ENCODE measurements around the gene TTLL8. TPM values are rescaled to one million over a fixed set of nuclear protein-coding genes. Genes with fewer than 3 reads are reported as not detected.
A peak's percentile ranks its signal among the peaks of the same experiment; 100 is the strongest.

TTLL8 gene
- total RNA-seq, 2 experiments from 2014 or later: not detected

GRCh38 chr22:50035976-50036724 is 21.9 kb downstream of the TTLL8 start:
- H3K36me3 Mint-ChIP-seq (ENCODE audit: low read depth): no peaks in the 10 kb centered on the region
- no peak overlapping the region for H3K27ac Mint-ChIP-seq
- ChIA-PET POLR2A (no interaction called here), CTCF (no interaction called here)
- no peak for DNase-seq
- H3K27me3 Mint-ChIP-seq: no peaks in the 10 kb centered on the region
- H3K4me3 Mint-ChIP-seq: no peak overlapping the region
- H3K9me3 Mint-ChIP-seq: peaks cover 9% of the 10 kb centered on the region
- peaks cover 6% of the 10 kb centered on the region for H3K4me1 Mint-ChIP-seq

DNA sequence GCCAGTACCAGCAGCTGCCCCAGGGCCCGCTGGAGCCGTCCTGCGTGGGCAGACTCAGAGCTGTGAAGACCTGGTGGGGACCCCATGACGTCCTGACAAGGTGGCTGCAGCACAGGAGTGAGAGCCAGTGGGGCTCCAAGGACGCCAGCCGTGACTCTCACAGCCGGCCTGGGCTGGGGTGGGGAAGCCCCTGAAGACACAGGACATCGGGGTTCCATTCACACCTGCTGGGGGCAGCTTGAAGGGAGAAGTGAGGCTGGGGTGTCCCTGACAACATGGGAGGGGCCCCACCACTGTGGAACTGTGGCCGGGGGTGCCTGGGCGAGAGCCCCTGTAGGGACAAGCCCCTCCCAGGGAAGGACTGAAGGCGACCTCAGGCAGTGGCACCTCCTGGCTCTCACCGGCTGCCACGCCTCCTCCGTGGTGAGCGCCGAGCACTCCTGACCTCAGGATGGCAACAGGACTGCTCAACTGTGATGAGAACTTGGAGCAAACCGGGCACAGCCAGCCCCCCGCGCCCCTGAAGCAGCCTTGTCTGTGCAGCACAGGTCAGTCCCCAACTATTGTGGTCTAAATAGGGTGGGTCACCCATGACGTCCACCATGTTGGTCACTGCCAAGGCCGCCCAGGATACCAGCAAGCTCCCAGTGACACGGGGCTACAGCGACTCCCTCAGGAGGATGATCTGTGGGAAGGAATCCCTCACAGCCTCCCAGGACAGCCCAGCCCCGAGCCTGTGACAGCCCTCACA is 22.8 kb downstream of the TTLL8 start:
- CTCF ChIA-PET: no interaction called here
- POLR2A ChIA-PET: no interaction called here
- DNase-seq: no peak

GRCh38 chr22:50034126-50035081 is 23.7 kb downstream of the TTLL8 start:
- no peaks in the 10 kb centered on the region for H3K27me3 Mint-ChIP-seq
- ChIA-PET POLR2A (interaction anchor here (0.6 kb wide), 1 partner anchor 77 kb away, joined by 5 read pairs; no protein-coding TSS in a partner anchor), CTCF (no interaction called here)
- H3K27ac Mint-ChIP-seq: no peak overlapping the region
- peaks cover 11% of the 10 kb centered on the region for H3K4me1 Mint-ChIP-seq
- H3K36me3 Mint-ChIP-seq (ENCODE audit: low read depth): no peaks in the 10 kb centered on the region
- H3K4me3 Mint-ChIP-seq: no peak overlapping the region
- H3K9me3 Mint-ChIP-seq: peaks cover 8% of the 10 kb centered on the region
- DNase-seq: no peak

More for the DNA sequence above, 22.8 kb downstream of the TTLL8 start:
- H3K9me3 Mint-ChIP-seq: peaks cover 9% of the 10 kb centered on the region
- H3K36me3 Mint-ChIP-seq (ENCODE audit: low read depth): no peaks in the 10 kb centered on the region
- peaks cover 6% of the 10 kb centered on the region for H3K4me1 Mint-ChIP-seq
- H3K27ac Mint-ChIP-seq: no peak overlapping the region
- no peaks in the 10 kb centered on the region for H3K27me3 Mint-ChIP-seq
- no peak overlapping the region for H3K4me3 Mint-ChIP-seq

DNA sequence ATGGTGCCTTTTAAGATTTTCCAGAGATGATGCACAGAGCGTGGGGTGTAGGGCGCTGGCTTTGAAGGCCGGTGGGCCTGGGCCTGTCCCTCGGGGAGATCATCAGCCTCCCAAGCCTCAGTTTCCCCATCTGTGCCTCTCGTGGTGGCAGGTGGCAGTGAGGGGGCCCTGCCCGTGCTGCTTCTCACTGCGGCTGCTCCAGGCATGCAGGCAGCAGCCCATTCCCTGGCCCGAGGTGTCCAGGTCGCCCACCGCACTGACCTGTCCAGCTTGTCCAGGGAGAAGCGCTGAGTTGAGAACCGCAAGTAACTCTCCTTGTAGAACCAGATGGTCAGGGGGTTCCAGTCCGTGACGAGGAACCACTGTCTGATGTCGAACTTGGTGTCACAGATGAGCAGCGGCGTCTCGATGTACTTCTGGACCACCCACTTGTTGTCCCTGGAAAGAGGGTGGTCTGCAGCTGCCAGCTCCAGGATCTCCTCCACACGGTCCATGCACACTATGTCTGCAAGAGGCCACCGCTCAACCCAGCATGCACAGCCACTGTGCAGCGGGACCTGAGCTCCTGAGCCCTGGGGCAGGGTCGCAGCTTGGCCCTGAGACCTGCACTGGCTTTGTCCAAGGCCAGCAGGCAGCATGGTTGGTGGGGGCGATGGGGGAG is 25.0 kb downstream of the TTLL8 start:
- no peak overlapping the region for H3K27ac Mint-ChIP-seq
- DNase-seq: no peak
- H3K36me3 Mint-ChIP-seq (ENCODE audit: low read depth): no peaks in the 10 kb centered on the region
- CTCF ChIA-PET: interaction anchor here (0.7 kb wide), 1 partner anchor 158 kb away, joined by 3 read pairs; no protein-coding TSS in a partner anchor
- peaks cover 12% of the 10 kb centered on the region for H3K4me1 Mint-ChIP-seq
- POLR2A ChIA-PET: no interaction called here
- H3K4me3 Mint-ChIP-seq: no peak overlapping the region
- no peaks in the 10 kb centered on the region for H3K9me3 Mint-ChIP-seq
- H3K27me3 Mint-ChIP-seq: no peaks in the 10 kb centered on the region

DNA sequence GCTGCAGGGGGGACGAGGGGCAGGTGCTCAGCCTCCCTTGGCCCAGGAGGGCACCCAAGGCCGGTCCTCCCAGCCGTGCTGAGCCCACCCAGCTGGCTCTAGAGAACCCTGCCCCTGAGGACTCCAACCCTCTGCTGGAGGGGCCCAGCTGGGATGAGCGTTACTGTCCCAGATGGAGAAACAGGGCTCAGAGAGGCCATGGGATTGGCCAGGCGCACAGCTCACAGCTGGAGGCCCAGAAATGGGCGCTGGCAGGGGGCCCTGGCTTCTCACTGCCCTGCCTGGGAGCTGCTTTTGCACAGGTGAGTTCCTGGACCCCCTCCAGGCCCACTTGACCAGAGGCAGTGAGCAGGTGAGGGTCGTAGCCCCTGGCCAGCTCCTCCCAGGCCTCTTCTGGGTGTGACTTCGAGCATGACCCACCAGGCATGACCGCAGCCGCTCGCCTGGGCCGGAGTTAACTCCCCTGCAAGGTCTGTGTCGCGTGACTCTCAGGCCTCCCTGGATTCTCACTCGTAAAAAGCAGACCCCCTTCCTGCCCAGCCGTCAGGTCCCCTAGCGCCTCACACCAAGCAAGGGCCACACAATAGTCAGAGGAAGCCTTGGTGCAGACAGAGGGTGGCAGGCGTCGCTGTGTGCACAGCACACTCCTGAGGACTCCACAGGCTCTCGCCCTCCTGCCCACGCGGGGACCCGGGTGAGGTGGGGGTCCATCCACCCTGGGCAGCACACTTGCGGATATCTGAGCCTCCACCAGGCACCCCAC is 25.8 kb downstream of the TTLL8 start:
- H3K4me1 Mint-ChIP-seq: peaks cover 12% of the 10 kb centered on the region
- no peak overlapping the region for H3K27ac Mint-ChIP-seq
- no peaks in the 10 kb centered on the region for H3K9me3 Mint-ChIP-seq
- no peaks in the 10 kb centered on the region for H3K36me3 Mint-ChIP-seq (ENCODE audit: low read depth)
- ChIA-PET POLR2A (no interaction called here), CTCF (interaction anchor here (1.4 to 2.1 kb wide), 2 partner anchors 102 to 105 kb away, joined by 5 to 7 read pairs; no protein-coding TSS in a partner anchor)
- DNase-seq: no peak
- H3K4me3 Mint-ChIP-seq: no peak overlapping the region
- H3K27me3 Mint-ChIP-seq: no peaks in the 10 kb centered on the region

- ChIA-PET CTCF (interaction anchor here (0.9 to 2.2 kb wide), 8 partner anchors 37 to 264 kb away, joined by 3 to 26 read pairs (median 6); no protein-coding TSS in a partner anchor), POLR2A (no interaction called here)
- Mint-ChIP-seq H3K27me3 (no peaks in the 10 kb centered on the region), H3K36me3 (ENCODE audit: low read depth) (no peaks in the 10 kb centered on the region), H3K27ac (peak overlapping the region; percentile 13), H3K4me3 (no peak overlapping the region), H3K9me3 (no peaks in the 10 kb centered on the region), H3K4me1 (peaks cover 12% of the 10 kb centered on the region)
- DNase-seq: no peak
Measured at GRCh38 chr22:50031189-50032091, 26.7 kb downstream of the TTLL8 start.

- peaks cover 12% of the 10 kb centered on the region for H3K4me1 Mint-ChIP-seq
- CTCF ChIA-PET: interaction anchor here (0.6 to 2.2 kb wide), 22 partner anchors 8 to 263 kb away, joined by 3 to 26 read pairs (median 4); partner anchors contain the start of gene MLC1
- no peak overlapping the region for H3K4me3 Mint-ChIP-seq
- POLR2A ChIA-PET: no interaction called here
- no peaks in the 10 kb centered on the region for H3K9me3 Mint-ChIP-seq
- H3K27me3 Mint-ChIP-seq: no peaks in the 10 kb centered on the region
- no peak overlapping the region for H3K27ac Mint-ChIP-seq
- no peaks in the 10 kb centered on the region for H3K36me3 Mint-ChIP-seq (ENCODE audit: low read depth)
- DNase-seq: peak; percentile 86
Measured at GRCh38 chr22:50030297-50031188, 27.6 kb downstream of the TTLL8 start.

DNA sequence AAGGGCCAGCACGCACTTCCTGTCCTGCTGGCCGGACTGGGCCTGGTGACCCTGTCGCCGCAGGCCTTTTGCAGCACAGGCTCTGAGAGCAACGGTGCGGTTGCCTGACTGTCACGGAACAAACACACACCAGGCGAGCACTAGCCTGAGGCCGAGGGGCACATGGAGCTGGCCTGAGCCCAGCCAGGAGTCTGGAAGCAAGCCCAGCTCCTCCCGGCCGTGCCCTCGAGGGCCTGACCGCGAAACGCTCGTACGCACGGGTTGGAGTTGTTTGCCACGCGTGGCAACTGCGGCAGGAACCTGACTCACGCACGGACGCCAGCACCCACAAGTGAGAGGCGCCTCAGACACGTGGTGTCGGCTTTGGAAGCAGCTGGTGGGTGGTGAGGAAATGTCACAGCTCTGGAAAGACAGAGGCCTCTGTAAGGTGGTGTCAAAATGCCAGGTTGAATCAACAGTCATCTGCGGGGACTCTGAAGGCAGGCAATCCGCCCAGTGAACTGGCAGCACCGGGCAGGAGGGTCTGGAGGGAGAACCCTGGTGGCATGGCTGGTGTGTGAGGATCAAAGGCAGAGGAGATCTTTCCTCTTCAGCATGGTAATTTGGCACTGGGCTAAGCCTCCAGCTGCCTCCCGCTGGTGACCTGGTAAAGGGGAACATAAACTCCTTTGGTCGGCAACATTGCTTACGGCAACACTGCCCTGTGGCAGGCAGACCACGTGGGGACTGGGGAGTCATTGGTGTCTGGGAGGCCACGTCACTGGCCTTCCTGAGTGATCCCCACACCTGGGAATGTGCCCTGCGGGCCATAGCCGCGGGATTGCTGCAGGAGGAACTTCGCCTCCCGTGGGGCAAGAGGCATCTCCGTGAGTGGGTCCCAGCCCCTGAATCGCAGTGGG is 30.2 kb downstream of the TTLL8 start:
- DNase-seq: no peak
- peaks cover 6% of the 10 kb centered on the region for H3K4me1 Mint-ChIP-seq
- H3K36me3 Mint-ChIP-seq (ENCODE audit: low read depth): no peaks in the 10 kb centered on the region
- H3K9me3 Mint-ChIP-seq: no peaks in the 10 kb centered on the region
- H3K27me3 Mint-ChIP-seq: no peaks in the 10 kb centered on the region
- ChIA-PET CTCF (interaction anchor here (0.9 to 1.2 kb wide), 3 partner anchors 10 to 104 kb away, joined by 3 read pairs; no protein-coding TSS in a partner anchor), POLR2A (no interaction called here)
- no peak overlapping the region for H3K27ac Mint-ChIP-seq
- H3K4me3 Mint-ChIP-seq: no peak overlapping the region

- Mint-ChIP-seq H3K36me3 (ENCODE audit: low read depth) (no peaks in the 10 kb centered on the region), H3K4me3 (no peak overlapping the region), H3K27ac (no peak overlapping the region), H3K4me1 (peaks cover 6% of the 10 kb centered on the region), H3K27me3 (no peaks in the 10 kb centered on the region), H3K9me3 (no peaks in the 10 kb centered on the region)
- DNase-seq: no peak
- ChIA-PET CTCF (no interaction called here), POLR2A (no interaction called here)
Measured at GRCh38 chr22:50025993-50026392, 32.1 kb downstream of the TTLL8 start.
